ENCODE results near the gene PRAC2.

DNA sequence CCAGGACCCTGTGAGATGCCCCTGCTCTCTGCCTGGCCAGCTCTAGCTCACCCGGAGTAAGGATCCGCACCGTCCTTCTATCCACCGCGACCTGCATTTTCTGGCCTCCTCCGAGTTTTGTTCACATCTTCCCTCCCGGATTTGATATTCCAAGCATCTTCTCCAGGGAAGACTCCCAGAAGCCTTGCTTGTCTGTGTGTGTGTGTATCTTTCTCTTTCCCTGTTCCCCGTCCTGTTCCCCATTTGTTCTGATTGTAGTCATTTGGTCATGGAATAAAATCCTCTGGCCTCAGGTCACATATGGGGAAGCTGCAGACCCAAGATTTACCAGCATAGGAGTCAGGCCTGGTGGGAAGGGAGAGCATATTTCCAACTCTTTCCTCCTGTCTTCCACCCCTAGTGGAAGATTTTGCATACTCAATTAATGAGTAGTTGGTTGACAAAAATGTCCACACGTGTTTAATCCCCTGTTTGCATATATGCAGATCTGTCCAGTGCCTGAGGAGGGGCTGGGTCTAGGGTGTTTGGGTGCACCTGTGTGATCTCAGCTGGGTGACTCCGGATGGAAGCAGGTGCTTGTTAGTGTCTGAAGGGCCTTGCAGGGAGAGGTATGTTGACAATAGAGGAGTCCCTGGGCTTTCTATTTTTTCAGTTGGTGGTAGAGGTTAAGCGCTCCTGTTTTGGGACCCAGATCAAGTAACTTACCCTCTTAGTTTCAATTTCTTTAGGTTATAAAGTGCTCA is 2.5 kb upstream of the PRAC2 start:
- no peak for TF ChIP-seq EZH2 (IDR thresholded peaks at IDR 0.05; ENCODE audit: low read length, unreplicated experiment)
- TF ChIP-seq, protein P1, sequence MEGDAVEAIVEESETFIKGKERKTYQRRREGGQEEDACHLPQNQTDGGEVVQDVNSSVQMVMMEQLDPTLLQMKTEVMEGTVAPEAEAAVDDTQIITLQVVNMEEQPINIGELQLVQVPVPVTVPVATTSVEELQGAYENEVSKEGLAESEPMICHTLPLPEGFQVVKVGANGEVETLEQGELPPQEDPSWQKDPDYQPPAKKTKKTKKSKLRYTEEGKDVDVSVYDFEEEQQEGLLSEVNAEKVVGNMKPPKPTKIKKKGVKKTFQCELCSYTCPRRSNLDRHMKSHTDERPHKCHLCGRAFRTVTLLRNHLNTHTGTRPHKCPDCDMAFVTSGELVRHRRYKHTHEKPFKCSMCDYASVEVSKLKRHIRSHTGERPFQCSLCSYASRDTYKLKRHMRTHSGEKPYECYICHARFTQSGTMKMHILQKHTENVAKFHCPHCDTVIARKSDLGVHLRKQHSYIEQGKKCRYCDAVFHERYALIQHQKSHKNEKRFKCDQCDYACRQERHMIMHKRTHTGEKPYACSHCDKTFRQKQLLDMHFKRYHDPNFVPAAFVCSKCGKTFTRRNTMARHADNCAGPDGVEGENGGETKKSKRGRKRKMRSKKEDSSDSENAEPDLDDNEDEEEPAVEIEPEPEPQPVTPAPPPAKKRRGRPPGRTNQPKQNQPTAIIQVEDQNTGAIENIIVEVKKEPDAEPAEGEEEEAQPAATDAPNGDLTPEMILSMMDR (conservative IDR thresholded peaks at IDR 0.05; ENCODE audit: low read depth, low read length): 0 out of 2 replicates have a peak, but pooled peaks have one; percentile 19
